Measurements from ENCODE around the gene NRXN3. TPM values are rescaled to one million over a fixed set of nuclear protein-coding genes. Genes with fewer than 3 reads are reported as not detected.

The NRXN3 gene
- total and polyA plus RNA-seq, 2 donors (not counting 1 experiment from before 2014, with no cell fraction given): 0.83 to 34.6 TPM

- no peak for TF ChIP-seq CTCF (conservative IDR thresholded peaks at IDR 0.05 in 1 of 2, IDR thresholded peaks at IDR 0.05 in 1 of 2; ENCODE audit: low read depth in 1 of 2, low read length in 2 of 2)
- no peak for TF ChIP-seq EZH2 (IDR thresholded peaks at IDR 0.05; ENCODE audit: low read length, missing control alignments)
- no peaks in the 10 kb centered on the region for H3K9me3 ChIP-seq (ENCODE audit: control insufficient read depth, insufficient read depth, low read depth, low read length)
- H3K27ac ChIP-seq (ENCODE audit: insufficient read depth, low read length): no peak overlapping the region
- no peak overlapping the region for H3K9ac ChIP-seq (ENCODE audit: insufficient read depth, low read length)
- H4K20me1 ChIP-seq (ENCODE audit: control insufficient read depth, extremely low read depth, insufficient read depth, low read length): no peaks in the 10 kb centered on the region
- H3K79me2 ChIP-seq (ENCODE audit: control insufficient read depth, insufficient read depth, low read length): no peaks in the 10 kb centered on the region
- no peak overlapping the region for H3K4me3 ChIP-seq (replicated peaks in 1 of 4; ENCODE audit: control extremely low read depth in 1 of 4, insufficient read depth in 1 of 4, low read depth in 3 of 4, low read length in 4 of 4)
- no peak for DNase-seq (ENCODE audit: low read depth in 2 of 2)
- no peaks in the 10 kb centered on the region for H3K36me3 ChIP-seq (ENCODE audit: control insufficient read depth, insufficient read depth, low read length)
- no peak overlapping the region for H3K4me2 ChIP-seq (ENCODE audit: extremely low read depth, insufficient read depth, low read length)
- H3K27me3 ChIP-seq (ENCODE audit: control insufficient read depth, insufficient read depth, low read length): no peaks in the 10 kb centered on the region
- no peak overlapping the region for H2AFZ ChIP-seq (ENCODE audit: low read length)
- no peaks in the 10 kb centered on the region for H3K4me1 ChIP-seq (ENCODE audit: control insufficient read depth, extremely low read depth, insufficient read depth, low read length)
These were observed 145.9 kb downstream of the NRXN3 start for GRCh38 chr14:78316052-78316451.

DNA sequence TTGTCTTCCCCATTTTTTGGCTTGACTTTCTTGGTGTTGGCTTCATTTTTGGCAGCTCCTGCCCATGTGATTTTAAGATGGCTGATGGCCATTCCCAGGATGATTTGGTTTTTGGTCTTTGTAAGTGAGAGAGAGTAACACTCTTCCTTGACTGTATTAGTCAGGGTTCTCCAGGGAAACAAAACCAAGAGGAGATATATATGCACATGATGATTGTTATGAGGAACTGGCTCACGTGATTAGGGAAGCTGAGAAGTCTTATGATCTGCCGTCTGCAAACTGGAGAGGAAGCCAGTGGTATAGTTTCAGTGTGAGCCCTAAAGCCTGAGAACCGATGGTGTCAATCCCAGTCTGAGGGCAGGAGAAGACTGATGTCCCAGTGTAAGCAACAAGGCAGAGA is 146.6 kb downstream of the NRXN3 start:
- H4K20me1 ChIP-seq (ENCODE audit: control insufficient read depth, extremely low read depth, insufficient read depth, low read length): no peaks in the 10 kb centered on the region
- H3K79me2 ChIP-seq (ENCODE audit: control insufficient read depth, insufficient read depth, low read length): no peaks in the 10 kb centered on the region
- H3K27ac ChIP-seq (ENCODE audit: insufficient read depth, low read length): no peak overlapping the region
- no peak overlapping the region for H3K4me3 ChIP-seq (replicated peaks in 1 of 4; ENCODE audit: control extremely low read depth in 1 of 4, insufficient read depth in 1 of 4, low read depth in 3 of 4, low read length in 4 of 4)
- no peaks in the 10 kb centered on the region for H3K36me3 ChIP-seq (ENCODE audit: control insufficient read depth, insufficient read depth, low read length)
- H3K27me3 ChIP-seq (ENCODE audit: control insufficient read depth, insufficient read depth, low read length): no peaks in the 10 kb centered on the region
- no peak overlapping the region for H2AFZ ChIP-seq (ENCODE audit: low read length)
- DNase-seq (ENCODE audit: low read depth in 2 of 2): no peak
- no peak overlapping the region for H3K4me2 ChIP-seq (ENCODE audit: extremely low read depth, insufficient read depth, low read length)
- H3K9me3 ChIP-seq (ENCODE audit: control insufficient read depth, insufficient read depth, low read depth, low read length): no peaks in the 10 kb centered on the region
- H3K9ac ChIP-seq (ENCODE audit: insufficient read depth, low read length): no peak overlapping the region
- H3K4me1 ChIP-seq (ENCODE audit: control insufficient read depth, extremely low read depth, insufficient read depth, low read length): no peaks in the 10 kb centered on the region
- TF ChIP-seq EZH2 (IDR thresholded peaks at IDR 0.05; ENCODE audit: low read length, missing control alignments) (no peak), CTCF (conservative IDR thresholded peaks at IDR 0.05 in 1 of 2, IDR thresholded peaks at IDR 0.05 in 1 of 2; ENCODE audit: low read depth in 1 of 2, low read length in 2 of 2) (no peak)

DNA sequence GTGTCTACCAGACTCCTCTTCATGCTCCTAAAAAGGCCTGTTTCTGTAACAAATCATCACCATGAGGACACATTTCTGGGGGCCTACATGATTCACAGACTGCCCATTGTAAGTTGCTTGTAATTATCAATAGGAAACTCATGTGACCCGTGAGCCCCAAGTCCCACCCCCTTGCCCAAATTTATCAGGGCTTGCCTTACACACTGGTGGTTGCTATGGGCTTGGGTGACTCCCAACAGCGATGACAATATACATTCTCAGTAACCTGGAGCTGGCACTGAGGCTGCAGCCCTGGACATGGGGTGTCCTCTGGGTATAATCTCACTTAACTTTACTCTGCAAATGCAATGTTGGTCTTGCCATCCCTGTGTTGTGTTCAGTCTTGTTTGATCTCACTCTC is 149.2 kb downstream of the NRXN3 start:
- TF ChIP-seq EZH2 (IDR thresholded peaks at IDR 0.05; ENCODE audit: low read length, missing control alignments) (no peak), CTCF (conservative IDR thresholded peaks at IDR 0.05 in 1 of 2, IDR thresholded peaks at IDR 0.05 in 1 of 2; ENCODE audit: low read depth in 1 of 2, low read length in 2 of 2) (no peak)
- H3K4me3 ChIP-seq (replicated peaks in 1 of 4; ENCODE audit: control extremely low read depth in 1 of 4, insufficient read depth in 1 of 4, low read depth in 3 of 4, low read length in 4 of 4): no peak overlapping the region

More for the DNA sequence above, 149.2 kb downstream of the NRXN3 start:
- Histone ChIP-seq H3K9ac (ENCODE audit: insufficient read depth, low read length) (no peak overlapping the region), H2AFZ (ENCODE audit: low read length) (no peak overlapping the region), H3K27me3 (ENCODE audit: control insufficient read depth, insufficient read depth, low read length) (no peaks in the 10 kb centered on the region), H4K20me1 (ENCODE audit: control insufficient read depth, extremely low read depth, insufficient read depth, low read length) (no peaks in the 10 kb centered on the region), H3K4me1 (ENCODE audit: control insufficient read depth, extremely low read depth, insufficient read depth, low read length) (no peaks in the 10 kb centered on the region), H3K9me3 (ENCODE audit: control insufficient read depth, insufficient read depth, low read depth, low read length) (no peaks in the 10 kb centered on the region), H3K79me2 (ENCODE audit: control insufficient read depth, insufficient read depth, low read length) (no peaks in the 10 kb centered on the region), H3K27ac (ENCODE audit: insufficient read depth, low read length) (no peak overlapping the region), H3K36me3 (ENCODE audit: control insufficient read depth, insufficient read depth, low read length) (no peaks in the 10 kb centered on the region), H3K4me2 (ENCODE audit: extremely low read depth, insufficient read depth, low read length) (no peak overlapping the region)
- DNase-seq (ENCODE audit: low read depth in 2 of 2): no peak

Measured in fibroblast of lung (primary cell).